DOHH2 (cell line): ENCODE measurements around the gene NPLOC4.

Experiments used
- CTCF ChIP-seq: fragments of 200-600 bp; sonication (generic); IDR thresholded peaks from one replicate; pipeline ENCODE4 v1.5.1; 2014; ENCODE audit warnings: antibody characterized with exemption, mild to moderate bottlenecking, low read depth, low read length; ENCODE audit not compliant: poor library complexity, severe bottlenecking
- EZH2phosphoT487 ChIP-seq: fragments of 200-600 bp; sonication (generic); IDR thresholded peaks from 2 replicates; pipeline ENCODE4 v1.6.1; 2017; ENCODE audit warnings: borderline replicate concordance, mild to moderate bottlenecking, antibody characterized with exemption, low read length, moderate library complexity, mixed read lengths

- TF ChIP-seq CTCF (no peak), EZH2phosphoT487 (no peak)
These were observed 873 bp downstream of the NPLOC4 start for GRCh38 chr17:81635973-81636504.
